Thymus (tissue), 11 donors: ENCODE measurements around the gene SGK1. TPM values are rescaled to one million over a fixed set of nuclear protein-coding genes. Genes with fewer than 3 reads are reported as not detected.

ENCODE experiments used
- DNase-seq, 9 donors: peaks; one replicate each; pipeline ENCODE4 v3.0.0-alpha.2; 2013; ENCODE audit warnings: low spot score in 9 of 9, low read depth in 6 of 9, missing footprints in 1 of 9
- H3K27ac ChIP-seq, 2 donors: one replicate each; pipeline ENCODE4 v1.5.1; 2013; ENCODE audit warnings: control low read depth in 1 of 2, low read depth in 1 of 2, low read length in 1 of 2, mild to moderate bottlenecking in 1 of 2, moderate library complexity in 1 of 2
- H3K27me3 ChIP-seq, 2 donors: one replicate each; pipeline ENCODE4 v1.5.1; 2013; ENCODE audit warnings: low read length in 1 of 2; ENCODE audit not compliant: control insufficient read depth in 2 of 2, insufficient read depth in 1 of 2
- H3K36me3 ChIP-seq, 2 donors: one replicate each; pipeline ENCODE4 v1.5.1; 2013; ENCODE audit warnings: low read length in 1 of 2, mild to moderate bottlenecking in 1 of 2, moderate library complexity in 1 of 2; ENCODE audit not compliant: control insufficient read depth in 2 of 2, insufficient read depth in 2 of 2
- H3K4me1 ChIP-seq, 2 donors: one replicate each; pipeline ENCODE4 v1.5.1; 2013; ENCODE audit warnings: low read length in 2 of 2; ENCODE audit not compliant: control insufficient read depth in 2 of 2, insufficient read depth in 2 of 2
- H3K4me3 ChIP-seq, 2 donors: one replicate each; pipeline ENCODE4 v1.5.1; 2013; ENCODE audit warnings: low read length in 2 of 2, control low read depth in 1 of 2, mild to moderate bottlenecking in 1 of 2
- H3K9me3 ChIP-seq, 2 donors: one replicate each; pipeline ENCODE4 v1.5.1; 2013; ENCODE audit warnings: low read length in 1 of 2, mild to moderate bottlenecking in 1 of 2; ENCODE audit not compliant: control insufficient read depth in 2 of 2, insufficient read depth in 1 of 2
- WGBS: extraction: QIAGEN DNeasy Blood & Tissue Kit; methylation state at CpG from one replicate; pipeline ENCODE4 v1.1.7; 2013; 5-methylcytosine and 5-hydroxymethylcytosine counted together
- polyA plus RNA-seq: library from polyadenylated mRNA; stranded (reverse); fragments of 200-250 nt; gene quantifications from one replicate; pipeline ENCODE4 v1.2.3, GENCODE V29; 2013
- total RNA-seq: library from RNA; stranded (reverse); fragments of 120-200 nt; gene quantifications from one replicate; pipeline ENCODE4 v1.2.4, GENCODE V29; 2013
- donor health status: healthy.

The SGK1 gene
- total and polyA plus RNA-seq, 2 donors: 44.8 to 183 TPM

DNA sequence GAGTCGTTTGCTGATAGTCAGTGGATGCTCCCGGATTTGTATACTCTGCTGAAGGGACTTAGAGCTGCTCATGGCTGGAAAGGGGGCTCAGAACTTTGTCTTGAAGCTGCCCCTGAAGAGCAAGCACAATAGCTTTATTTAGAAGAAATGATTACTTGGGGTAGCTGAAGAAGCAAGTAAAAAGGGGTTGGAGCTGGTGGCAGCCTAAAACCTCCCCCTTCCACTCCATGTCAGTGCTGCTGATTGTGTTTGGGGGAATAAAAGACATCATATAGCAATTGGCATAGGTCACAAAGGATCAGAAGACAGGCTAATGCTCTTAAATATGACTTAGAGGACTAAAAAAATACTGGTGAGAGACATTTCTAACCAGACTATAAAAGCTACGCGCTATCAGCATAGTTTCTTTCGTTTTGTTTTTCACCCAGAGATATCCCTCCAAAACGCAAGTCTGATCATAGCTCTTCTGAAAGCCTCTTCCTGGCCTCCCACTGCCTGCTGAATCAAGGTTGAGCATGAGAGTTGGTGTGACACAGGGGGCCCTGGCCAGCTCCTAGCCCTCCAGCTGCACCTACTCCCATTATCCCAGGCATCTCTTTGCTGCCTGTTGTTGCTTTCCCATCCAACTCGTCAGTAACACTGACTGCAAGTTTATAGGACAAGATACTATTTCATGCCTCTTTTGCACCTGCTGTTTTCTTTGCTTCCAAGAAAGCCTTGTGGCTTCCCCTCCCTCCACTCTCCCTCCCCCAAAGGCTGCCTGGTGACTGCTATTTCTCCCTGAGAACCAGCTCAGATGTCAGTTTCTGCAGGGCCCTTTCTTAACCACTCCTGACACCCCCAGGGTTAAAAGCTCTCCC lies 33.9 kb upstream of the SGK1 start:
- Histone ChIP-seq H3K4me3 (peak overlapping the region in 1 of 2 donors; percentile 28), H3K36me3 (no peaks in the 10 kb centered on the region), H3K27me3 (no peaks in the 10 kb centered on the region), H3K27ac (peak overlapping the region; percentile 72 to 84), H3K9me3 (peaks cover 0 to 11% of the 10 kb centered on the region in 2 donors), H3K4me1 (peaks cover 16 to 25% of the 10 kb centered on the region in 2 donors)
- peak in 8 of 9 donors; percentile 42 to 86 (median 62) for DNase-seq
- WGBS: 33% methylated on average over 7 of the region's 7 CpGs

DNA sequence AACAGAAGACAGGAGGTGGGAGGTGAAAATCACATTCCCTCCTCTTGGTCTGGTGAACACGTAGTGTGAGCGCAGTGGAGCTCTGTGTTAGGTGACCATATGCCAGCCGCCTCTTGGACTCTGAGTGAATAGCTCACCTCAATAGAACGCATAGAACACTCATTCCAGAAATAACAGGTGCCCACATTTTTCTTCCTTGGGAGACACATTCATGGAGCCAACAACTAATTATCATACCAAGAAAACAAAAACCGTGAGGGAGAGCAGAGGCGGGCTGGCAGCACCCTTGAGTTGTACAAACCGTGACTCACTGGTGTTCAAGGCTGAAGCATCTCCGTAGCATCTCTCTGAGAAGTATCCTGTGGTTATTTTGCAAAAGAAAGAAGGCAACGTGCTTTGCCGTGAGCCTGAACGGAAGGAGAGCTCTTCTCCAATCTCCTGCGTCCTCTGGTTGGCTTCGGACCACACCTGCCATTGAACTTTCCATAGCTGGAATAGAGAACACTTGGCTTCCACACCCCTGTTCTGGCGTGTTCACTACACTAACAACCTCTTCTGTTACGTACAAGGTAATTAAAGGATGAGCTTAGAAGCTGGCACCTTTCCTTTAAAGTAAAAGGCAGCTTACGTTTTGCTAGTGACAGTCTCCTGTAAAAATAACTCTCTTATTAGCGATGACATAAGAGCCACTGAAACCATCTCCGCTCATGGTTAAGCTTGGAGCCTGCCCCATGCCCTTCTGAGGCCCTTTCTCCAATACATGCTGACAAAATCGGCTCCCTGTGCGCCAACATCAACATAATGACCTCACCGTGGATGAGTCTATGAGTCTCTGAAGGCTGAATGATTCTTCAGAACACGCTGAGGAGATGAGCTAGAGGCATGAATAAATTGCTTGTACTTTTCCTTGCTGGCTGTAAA lies 30.2 kb upstream of the SGK1 start:
- Histone ChIP-seq H3K27me3 (no peaks in the 10 kb centered on the region), H3K36me3 (no peaks in the 10 kb centered on the region), H3K27ac (no peak overlapping the region), H3K4me3 (no peak overlapping the region), H3K4me1 (peaks cover 15 to 24% of the 10 kb centered on the region in 2 donors), H3K9me3 (no peaks in the 10 kb centered on the region)
- WGBS: 96% methylated on average over 22 of the region's 22 CpGs
- no peak for DNase-seq

DNA sequence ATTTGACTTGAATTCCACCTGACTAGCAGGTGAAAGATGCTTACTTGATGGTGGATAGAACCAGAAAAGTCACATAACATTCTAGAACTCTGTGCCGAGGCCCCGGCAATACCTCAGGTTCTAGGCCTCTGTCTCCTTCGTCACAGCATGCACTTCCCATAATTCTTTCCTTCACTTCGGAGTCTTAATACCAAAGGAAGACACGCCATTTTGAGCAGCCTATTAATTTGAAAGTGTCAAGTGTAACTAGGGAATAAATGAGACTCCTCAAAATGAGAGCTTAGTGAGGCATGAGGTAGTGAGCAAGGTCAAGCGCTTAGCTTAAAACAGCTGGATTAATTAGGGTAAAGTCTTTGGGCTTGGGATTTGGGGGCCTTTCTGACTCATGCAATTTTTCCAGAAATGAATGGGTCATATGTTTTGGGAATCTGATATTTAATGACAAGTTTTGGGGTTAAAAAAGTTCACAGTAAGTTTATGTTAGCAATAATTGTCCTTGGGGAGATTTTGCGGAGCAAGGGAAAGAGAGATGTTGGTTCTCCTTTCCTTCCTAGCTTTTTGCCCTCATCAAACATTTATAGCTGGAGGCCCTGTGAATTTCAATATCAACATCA lies 29.1 kb upstream of the SGK1 start:
- Histone ChIP-seq H3K4me1 (peaks cover 6 to 14% of the 10 kb centered on the region in 2 donors), H3K9me3 (no peaks in the 10 kb centered on the region), H3K4me3 (no peak overlapping the region), H3K27me3 (no peaks in the 10 kb centered on the region), H3K27ac (no peak overlapping the region), H3K36me3 (no peaks in the 10 kb centered on the region)
- no peak for DNase-seq
- 97% methylated on average over 7 of the region's 7 CpGs for WGBS

DNA sequence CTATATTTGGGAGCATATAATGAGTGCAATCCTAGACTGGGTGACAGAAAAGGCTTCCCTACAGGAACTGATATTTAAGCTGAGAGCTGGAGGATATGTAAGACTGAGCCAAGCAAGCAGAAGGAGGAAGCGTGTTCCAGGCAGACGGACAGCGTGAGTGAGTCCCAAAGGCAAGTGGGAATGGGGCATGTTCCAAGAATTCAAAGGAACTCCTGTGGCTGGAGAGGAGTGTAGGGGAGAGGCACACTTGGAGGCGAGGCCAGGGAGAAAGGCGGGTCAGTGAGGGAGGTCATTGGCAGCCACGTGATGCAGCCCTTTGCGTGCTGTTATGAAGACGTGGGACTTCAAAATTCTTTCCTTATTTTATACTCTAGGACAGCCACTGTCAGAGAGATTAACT lies 27.9 kb upstream of the SGK1 start:
- no peaks in the 10 kb centered on the region for H3K9me3 ChIP-seq
- H3K27ac ChIP-seq: no peak overlapping the region
- peaks cover 0 to 1% of the 10 kb centered on the region in 2 donors for H3K4me1 ChIP-seq
- H3K27me3 ChIP-seq: no peaks in the 10 kb centered on the region
- H3K36me3 ChIP-seq: no peaks in the 10 kb centered on the region
- 94% methylated on average over 8 of the region's 8 CpGs for WGBS
- no peak overlapping the region for H3K4me3 ChIP-seq
- DNase-seq: no peak

DNA sequence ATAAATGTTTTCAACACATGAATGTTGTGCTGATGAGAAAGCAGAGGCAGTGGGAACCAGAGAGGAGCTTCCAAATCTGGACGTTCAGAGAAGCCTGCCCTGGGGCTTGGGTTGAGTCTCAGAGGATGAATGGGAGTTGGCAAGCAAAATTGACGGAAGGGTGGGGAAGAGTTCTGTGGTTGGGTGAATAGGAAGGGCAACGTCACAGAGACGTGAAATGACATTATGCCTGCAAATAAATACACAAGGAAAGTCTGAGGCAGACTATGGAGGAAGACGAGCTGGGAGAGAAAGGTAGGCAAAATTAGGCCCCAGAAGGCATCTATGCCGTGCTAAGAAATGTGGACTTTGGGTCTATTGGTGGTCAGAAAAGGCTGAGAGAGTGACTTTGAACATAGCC lies 25.2 kb upstream of the SGK1 start:
- no peak overlapping the region for H3K27ac ChIP-seq
- no peak for DNase-seq
- WGBS: 95% methylated on average over 6 of the region's 6 CpGs
- no peaks in the 10 kb centered on the region for H3K27me3 ChIP-seq
- H3K36me3 ChIP-seq: no peaks in the 10 kb centered on the region
- H3K4me1 ChIP-seq: peaks cover 0 to 9% of the 10 kb centered on the region in 2 donors
- no peaks in the 10 kb centered on the region for H3K9me3 ChIP-seq
- no peak overlapping the region for H3K4me3 ChIP-seq

DNA sequence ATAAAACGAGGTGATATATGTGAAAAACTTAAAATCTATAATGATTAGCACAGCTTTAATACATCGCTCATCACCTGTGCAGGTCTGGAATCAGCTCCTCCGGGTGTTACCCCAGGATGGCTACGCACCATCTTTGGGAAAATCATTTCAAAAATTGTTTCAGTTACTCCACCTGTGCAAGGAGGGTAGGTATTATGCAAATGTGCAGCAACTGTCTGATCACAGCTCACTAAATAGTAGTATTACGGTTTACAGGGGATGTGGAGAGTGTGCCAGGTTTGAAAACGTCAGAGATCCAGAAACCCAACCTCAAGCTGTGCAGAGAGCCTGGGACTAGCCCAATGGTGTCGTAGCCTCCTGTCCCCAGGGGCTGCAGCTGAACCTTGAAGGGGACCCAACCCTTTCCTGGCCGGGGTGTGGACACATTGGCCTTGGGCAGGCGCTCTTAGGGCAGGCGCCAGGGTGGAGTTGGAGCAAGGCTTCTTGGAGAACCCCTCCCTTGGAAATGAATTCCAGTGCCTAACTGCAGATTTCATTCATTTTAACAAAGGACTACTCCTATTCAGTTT lies 24.2 kb upstream of the SGK1 start:
- no peaks in the 10 kb centered on the region for H3K9me3 ChIP-seq
- 92% methylated on average over 10 of the region's 10 CpGs for WGBS
- no peaks in the 10 kb centered on the region for H3K27me3 ChIP-seq
- no peak overlapping the region for H3K27ac ChIP-seq
- no peaks in the 10 kb centered on the region for H3K36me3 ChIP-seq
- no peak for DNase-seq
- H3K4me3 ChIP-seq: no peak overlapping the region
- H3K4me1 ChIP-seq: peaks cover 0 to 9% of the 10 kb centered on the region in 2 donors

DNA sequence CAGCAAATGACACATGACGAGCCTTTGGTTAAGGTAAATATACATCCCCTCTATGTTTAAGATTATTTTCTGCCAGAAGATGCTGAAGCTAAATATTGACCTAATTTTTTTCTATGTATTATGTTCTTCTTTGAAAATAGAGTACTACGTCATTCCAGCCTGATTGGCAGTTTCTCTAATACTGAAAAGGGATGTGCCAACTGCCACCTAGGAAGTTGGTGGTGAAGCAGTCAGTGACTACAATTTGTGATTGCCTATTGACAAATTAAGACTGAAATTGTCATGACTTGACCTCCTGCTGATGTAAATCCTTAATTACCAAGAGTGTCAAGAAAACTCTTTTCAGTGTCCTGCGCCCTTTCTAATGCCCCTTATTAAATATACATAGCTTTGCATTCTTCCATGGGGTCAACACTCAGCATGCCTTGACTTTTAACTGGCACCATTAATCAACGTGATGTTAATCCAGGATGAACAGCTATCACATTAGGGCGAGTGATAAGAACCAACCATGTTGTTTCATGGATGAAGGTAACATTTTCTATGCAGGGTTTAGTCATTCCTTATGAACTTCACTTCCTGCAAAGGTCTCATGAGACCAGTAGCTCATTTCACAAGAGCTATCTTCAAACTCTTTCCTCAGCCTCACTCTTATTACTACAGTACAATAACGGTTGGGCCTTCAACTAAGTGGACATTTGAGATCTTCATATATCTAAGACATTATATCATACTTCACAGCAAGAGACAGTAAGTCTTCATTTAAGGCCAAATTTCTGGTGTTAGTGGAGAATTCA lies 22.5 kb upstream of the SGK1 start:
- Histone ChIP-seq H3K9me3 (no peaks in the 10 kb centered on the region), H3K4me1 (peaks cover 0 to 9% of the 10 kb centered on the region in 2 donors), H3K27me3 (no peaks in the 10 kb centered on the region), H3K4me3 (no peak overlapping the region), H3K27ac (no peak overlapping the region), H3K36me3 (no peaks in the 10 kb centered on the region)
- 88% methylated on average over 6 of the region's 6 CpGs for WGBS
- no peak for DNase-seq

DNA sequence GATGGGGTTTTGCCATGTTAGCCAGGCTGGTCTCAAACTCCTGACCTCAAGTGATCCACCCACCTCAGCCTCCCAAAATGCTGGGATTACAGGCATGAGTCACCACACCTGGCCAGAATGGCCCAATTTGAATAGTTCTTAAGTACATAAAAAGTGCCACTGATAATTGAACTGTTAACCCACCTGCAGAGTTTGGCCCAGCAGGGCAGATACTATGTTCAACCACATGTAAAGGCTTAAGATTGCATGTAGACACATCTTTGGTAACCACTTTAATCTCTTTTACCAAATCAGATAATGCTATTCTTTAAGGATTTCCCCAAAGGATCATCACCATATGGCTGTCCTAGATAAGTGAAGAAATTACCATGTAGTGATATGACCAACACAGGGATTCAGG lies 21.3 kb upstream of the SGK1 start:
- DNase-seq: no peak
- Histone ChIP-seq H3K4me3 (no peak overlapping the region), H3K4me1 (peaks cover 3 to 11% of the 10 kb centered on the region in 2 donors), H3K9me3 (no peaks in the 10 kb centered on the region), H3K36me3 (no peaks in the 10 kb centered on the region), H3K27ac (no peak overlapping the region), H3K27me3 (no peaks in the 10 kb centered on the region)
